Subcutaneous adipose tissue (tissue), 4 donors: Measurements from ENCODE around the gene TRIM24. TPM values are rescaled to one million over a fixed set of nuclear protein-coding genes. Genes with fewer than 3 reads are reported as not detected.

Experiments used
- CTCF ChIP-seq: fragments of 450-650 bp; IDR thresholded peaks from one replicate; pipeline ENCODE4 v1.5.1; 2016; ENCODE audit warnings: low read depth, mild to moderate bottlenecking, control low read depth, antibody characterized with exemption, moderate library complexity
- total RNA-seq, 4 donors: library from RNA; depleted of rRNA; stranded (reverse); fragments of >200 nt; gene quantifications; one replicate each; pipeline ENCODE4 v1.1.0, GENCODE V29; 2016

Gene TRIM24
- total RNA-seq, 4 donors from 2014 or later = 11.7 to 18.8 (median 15.7) TPM

- no peak for TF ChIP-seq CTCF
Measured at GRCh38 chr7:138525757-138526156, 65.7 kb downstream of the TRIM24 start.

- TF ChIP-seq CTCF = no peak
Measured at GRCh38 chr7:138527746-138528223, 67.7 kb downstream of the TRIM24 start.

GRCh38 chr7:138538518-138538917 is 78.5 kb downstream of the TRIM24 start:
- TF ChIP-seq CTCF = no peak

- no peak for TF ChIP-seq CTCF
Measured at GRCh38 chr7:138538997-138539644, 79.1 kb downstream of the TRIM24 start.

GRCh38 chr7:138542183-138542582 is 82.1 kb downstream of the TRIM24 start:
- TF ChIP-seq CTCF = no peak

GRCh38 chr7:138543739-138544138 is 83.7 kb downstream of the TRIM24 start:
- TF ChIP-seq CTCF = no peak

- TF ChIP-seq CTCF = no peak
Measured at GRCh38 chr7:138545123-138545522, 85.1 kb downstream of the TRIM24 start.
